Suprapubic skin (tissue), 3 donors: ENCODE data around the gene YJU2.

Source experiments
- CTCF ChIP-seq, 2 donors: fragments of 200-600 bp in 1 of 2; fragments of 450-650 bp in 1 of 2; sonication (generic) in 1 of 2; IDR thresholded peaks; one replicate each; pipeline ENCODE4 v1.5.1; 2016 to 2019; ENCODE audit warnings: antibody characterized with exemption in 2 of 2, mild to moderate bottlenecking in 1 of 2, moderate library complexity in 1 of 2
- EP300 ChIP-seq: sonication (generic); formaldehyde crosslinking; IDR thresholded peaks from one replicate; pipeline ENCODE4 v1.6.1; 2017; ENCODE audit warnings: antibody characterized with exemption

- no peak for TF ChIP-seq EP300
- TF ChIP-seq CTCF (IDR thresholded peaks at IDR 0.05), result no peak
Measured at GRCh38 chr19:4279267-4279529, 32.3 kb downstream of the YJU2 start.
